Endothelial cell of umbilical vein (primary cell): ENCODE measurements around the gene MARK2. TPM values are rescaled to one million over a fixed set of nuclear protein-coding genes. Genes with fewer than 3 reads are reported as not detected.

Source experiments
- BruUV-seq: library from RNA; stranded (reverse); fragments of 400-500 nt; replicated peaks from 2 replicates; lab custom pipeline; 2021; lab: Mats Ljungman, UMichigan
- CTCF ChIA-PET: fragments of 300-600, 350-600 bp; sonication (Branson Sonifier 250); formaldehyde crosslinking; loops from one replicate; lab custom pipeline; 2021; ENCODE audit warnings: antibody characterized with exemption, inconsistent platforms; lab: Charles Lee
- POLR2A ChIA-PET: fragments of 300-600, 350-600 bp; sonication (Branson Sonifier 250); formaldehyde crosslinking; loops from one replicate; lab custom pipeline; 2021; ENCODE audit warnings: antibody characterized with exemption, inconsistent platforms; lab: Charles Lee
- DNase-seq: peaks from one replicate; pipeline ENCODE4 v3.0.0-alpha.2; 2011; ENCODE audit warnings: low read depth, low spot score
- FAIRE-seq: peaks from 2 replicates; lab custom pipeline; 2011; peaks lifted over from hg19 to GRCh38; lab: Jason Lieb, UNC
- H2AFZ ChIP-seq: 2 replicates; pipeline ENCODE4 v1.6.0; 2012; ENCODE audit warnings: low read depth, low read length, control low read depth, inconsistent platforms
- H3K27ac ChIP-seq: 2 replicates; pipeline ENCODE4 v1.5.1; 2011; ENCODE audit warnings: low read depth, mild to moderate bottlenecking, control low read depth, low read length, moderate library complexity; ENCODE audit not compliant: insufficient read depth
- H3K27me3 ChIP-seq, 2 experiments: 2 replicates each; pipeline versions ENCODE4 v1.6.0 to v1.6.1; 2011; ENCODE audit warnings: low read length in 2 of 2, mixed read lengths in 1 of 2; ENCODE audit not compliant: control insufficient read depth in 2 of 2, insufficient read depth in 2 of 2
- H3K36me3 ChIP-seq, 2 experiments: 2 replicates in 1 of 2; 3 replicates in 1 of 2; pipeline ENCODE4 v1.5.1; 2011; ENCODE audit warnings: low read length in 2 of 2, mild to moderate bottlenecking in 1 of 2, moderate library complexity in 1 of 2; ENCODE audit not compliant: control insufficient read depth in 2 of 2, insufficient read depth in 2 of 2; ENCODE audit errors: extremely low read depth in 1 of 2
- H3K4me1 ChIP-seq: 3 replicates; pipeline ENCODE4 v1.5.1; 2011; ENCODE audit warnings: mild to moderate bottlenecking, low read length; ENCODE audit not compliant: control insufficient read depth, insufficient read depth; ENCODE audit errors: extremely low read depth
- H3K4me2 ChIP-seq: 2 replicates; pipeline ENCODE4 v1.6.1; 2011; ENCODE audit warnings: low read length, control low read depth, mixed read lengths; ENCODE audit not compliant: insufficient read depth
- H3K4me3 ChIP-seq, 3 experiments: fragments of 200-600 bp in 1 of 3; sonication (generic), shearing (Covaris generic) in 1 of 3; replicated peaks in 1 of 3; 2 replicates each; pipeline ENCODE4 v1.5.1; 2011 to 2016; ENCODE audit warnings: control low read depth in 3 of 3, low read length in 3 of 3, mild to moderate bottlenecking in 2 of 3, inconsistent platforms in 1 of 3, low read depth in 1 of 3, moderate library complexity in 1 of 3; ENCODE audit not compliant: insufficient read depth in 1 of 3
- H3K79me2 ChIP-seq: 2 replicates; pipeline ENCODE4 v1.6.0; 2012; ENCODE audit warnings: low read length, inconsistent platforms; ENCODE audit not compliant: control insufficient read depth, insufficient read depth
- H3K9ac ChIP-seq: replicated peaks from 2 replicates; pipeline ENCODE3; 2011; ENCODE audit warnings: low read length, control low read depth; ENCODE audit not compliant: insufficient read depth; ENCODE audit errors: extremely low read depth
- H3K9me1 ChIP-seq: replicated peaks from 3 replicates; pipeline ENCODE4 v1.6.0; 2011; ENCODE audit warnings: mild to moderate bottlenecking, low read length; ENCODE audit not compliant: control insufficient read depth, insufficient read depth; ENCODE audit errors: extremely low read depth
- H3K9me3 ChIP-seq: replicated peaks from 2 replicates; pipeline ENCODE4 v1.5.1; 2012; ENCODE audit warnings: low read length, inconsistent platforms; ENCODE audit not compliant: control insufficient read depth, insufficient read depth
- H4K20me1 ChIP-seq: replicated peaks from 2 replicates; pipeline ENCODE3; 2011; ENCODE audit warnings: mild to moderate bottlenecking, low read length; ENCODE audit not compliant: control insufficient read depth, insufficient read depth; ENCODE audit errors: extremely low read depth
- EZH2 ChIP-seq: IDR thresholded peaks from 2 replicates; pipeline ENCODE4 v1.6.1; 2012; ENCODE audit warnings: borderline replicate concordance, low read depth, mild to moderate bottlenecking, moderate library complexity, low read length, inconsistent platforms; ENCODE audit not compliant: severe bottlenecking
- FOS ChIP-seq: IDR thresholded peaks from 2 replicates; pipeline ENCODE4 v1.6.1; 2011; ENCODE audit warnings: mild to moderate bottlenecking, low read length, moderate library complexity, borderline replicate concordance; ENCODE audit not compliant: insufficient read depth
- GATA2 ChIP-seq: IDR thresholded peaks from 2 replicates; pipeline ENCODE4 v1.7.0; 2011; ENCODE audit warnings: low read depth, mild to moderate bottlenecking, moderate library complexity, mixed read lengths, low read length; ENCODE audit not compliant: insufficient read length, insufficient read depth
- JUN ChIP-seq: IDR thresholded peaks from 2 replicates; pipeline ENCODE4 v1.6.1; 2011; ENCODE audit warnings: borderline replicate concordance, low read depth; ENCODE audit not compliant: insufficient read length, insufficient read depth
- MAX ChIP-seq: IDR thresholded peaks from 2 replicates; pipeline ENCODE4 v1.6.1; 2011; ENCODE audit not compliant: insufficient read depth, insufficient read length
- MYC ChIP-seq: IDR thresholded peaks from one replicate; pipeline ENCODE4 v1.6.1; 2011; ENCODE audit warnings: mild to moderate bottlenecking, low read depth, low read length
- POLR2A ChIP-seq: IDR thresholded peaks from 2 replicates; pipeline ENCODE4 v1.6.1; 2012; ENCODE audit warnings: low read depth, mild to moderate bottlenecking, control low read depth, low read length
- POLR2AphosphoS5 ChIP-seq: IDR thresholded peaks from 2 replicates; pipeline ENCODE4 v1.6.1; 2012; ENCODE audit warnings: low read depth, mild to moderate bottlenecking, control low read depth, low read length, moderate library complexity; ENCODE audit not compliant: insufficient read depth
- dilution Hi-C: fragments of 300-500 bp; cut with MboI; formaldehyde crosslinking; loops from one replicate; pipeline ENCODE4 v1.15.0; 2019; ENCODE audit warnings: low sequenced_read_pairs; ENCODE audit not compliant: extremely low pct_ligation_motif_present
- intact Hi-C: fragments of 100-400 bp; cut with micrococcal nuclease; formaldehyde crosslinking; loops from one replicate; pipeline ENCODE4 v1.10.0; 2022
- polyA plus RNA-seq, 4 experiments: library from polyadenylated mRNA; depleted of rRNA in 3 of 4; stranded (reverse) in 3 of 4; unstranded in 1 of 4; fragments of >200 nt; gene quantifications; 2 replicates each; pipeline versions ENCODE4 v1.2.1 to v1.2.3, GENCODE V29; 2011 to 2012; ENCODE audit warnings: missing spikeins in 1 of 4
- total RNA-seq: library from RNA; stranded (reverse); gene quantifications from 2 replicates; pipeline ENCODE4 v1.2.3, GENCODE V29; 2021
- TF ChIP-seq, protein P1 (sequence below), 2 donors: IDR thresholded peaks; 1 replicate in 1 of 2; 2 replicates in 1 of 2; pipeline ENCODE4 v1.5.1; 2011; ENCODE audit warnings: low read length in 2 of 2, mild to moderate bottlenecking in 2 of 2, moderate library complexity in 2 of 2, control low read depth in 1 of 2, inconsistent platforms in 1 of 2, low read depth in 1 of 2; ENCODE audit not compliant: insufficient read depth in 1 of 2; ENCODE audit errors: extremely low read depth in 1 of 2

Gene MARK2
- total and polyA plus RNA-seq, 2 donors (not counting 3 experiments of a cell fraction or from before 2014, with no cell fraction given) = 16.6 to 34.7 TPM

DNA sequence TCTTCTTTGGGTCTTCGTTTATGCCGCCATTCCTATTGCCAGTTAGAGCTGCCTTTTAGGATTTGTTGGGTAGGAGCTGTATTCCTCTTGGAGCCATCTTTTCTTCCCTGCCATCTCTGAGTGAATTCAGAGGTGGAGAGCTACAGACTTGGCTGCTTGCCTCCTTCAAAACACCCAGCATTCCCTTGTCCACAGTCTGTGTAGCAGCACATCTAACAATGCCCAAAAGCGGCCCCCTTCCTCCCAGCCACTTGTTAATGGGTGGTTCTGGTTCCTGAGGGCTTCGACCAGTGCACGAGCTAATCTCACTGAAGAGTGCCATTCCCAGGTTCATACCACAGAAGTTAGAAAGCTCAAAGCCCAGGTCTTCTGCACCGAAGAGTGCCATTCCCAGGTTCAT lies 37.7 kb downstream of the MARK2 start:
- Histone ChIP-seq H3K4me1 (peaks cover 8% of the 10 kb centered on the region), H3K79me2 (peaks cover 48% of the 10 kb centered on the region), H3K27me3 (no peaks in the 10 kb centered on the region), H3K4me3 (no peak overlapping the region), H4K20me1 (no peaks in the 10 kb centered on the region), H3K36me3 (peaks cover 0 to 2% of the 10 kb centered on the region in 2 experiments), H3K9me3 (no peaks in the 10 kb centered on the region), H3K4me2 (no peak overlapping the region), H3K27ac (no peak overlapping the region), H2AFZ (no peak overlapping the region), H3K9ac (no peak overlapping the region), H3K9me1 (no peaks in the 10 kb centered on the region)
- dilution Hi-C loops = no loop called here
- intact Hi-C loops = no loop called here
- no peak for TF ChIP-seq EZH2
- no peak for TF ChIP-seq FOS
- TF ChIP-seq, protein P1, sequence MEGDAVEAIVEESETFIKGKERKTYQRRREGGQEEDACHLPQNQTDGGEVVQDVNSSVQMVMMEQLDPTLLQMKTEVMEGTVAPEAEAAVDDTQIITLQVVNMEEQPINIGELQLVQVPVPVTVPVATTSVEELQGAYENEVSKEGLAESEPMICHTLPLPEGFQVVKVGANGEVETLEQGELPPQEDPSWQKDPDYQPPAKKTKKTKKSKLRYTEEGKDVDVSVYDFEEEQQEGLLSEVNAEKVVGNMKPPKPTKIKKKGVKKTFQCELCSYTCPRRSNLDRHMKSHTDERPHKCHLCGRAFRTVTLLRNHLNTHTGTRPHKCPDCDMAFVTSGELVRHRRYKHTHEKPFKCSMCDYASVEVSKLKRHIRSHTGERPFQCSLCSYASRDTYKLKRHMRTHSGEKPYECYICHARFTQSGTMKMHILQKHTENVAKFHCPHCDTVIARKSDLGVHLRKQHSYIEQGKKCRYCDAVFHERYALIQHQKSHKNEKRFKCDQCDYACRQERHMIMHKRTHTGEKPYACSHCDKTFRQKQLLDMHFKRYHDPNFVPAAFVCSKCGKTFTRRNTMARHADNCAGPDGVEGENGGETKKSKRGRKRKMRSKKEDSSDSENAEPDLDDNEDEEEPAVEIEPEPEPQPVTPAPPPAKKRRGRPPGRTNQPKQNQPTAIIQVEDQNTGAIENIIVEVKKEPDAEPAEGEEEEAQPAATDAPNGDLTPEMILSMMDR (IDR thresholded peaks at IDR 0.05; ENCODE audit: extremely low read depth in 1 of 2, insufficient read depth in 1 of 2, low read depth in 1 of 2, low read length in 2 of 2) = no peak
- TF ChIP-seq MYC = no peak
- CTCF ChIA-PET = interaction anchor here (1.3 to 2.2 kb wide), 4 partner anchors 10 to 69 kb away, joined by 4 to 9 read pairs (median 5); partner anchors contain the start of gene MARK2
- POLR2A ChIA-PET = no interaction called here
- BruUV-seq = no TSS peak
- no peak for DNase-seq
- FAIRE-seq = no peak

DNA sequence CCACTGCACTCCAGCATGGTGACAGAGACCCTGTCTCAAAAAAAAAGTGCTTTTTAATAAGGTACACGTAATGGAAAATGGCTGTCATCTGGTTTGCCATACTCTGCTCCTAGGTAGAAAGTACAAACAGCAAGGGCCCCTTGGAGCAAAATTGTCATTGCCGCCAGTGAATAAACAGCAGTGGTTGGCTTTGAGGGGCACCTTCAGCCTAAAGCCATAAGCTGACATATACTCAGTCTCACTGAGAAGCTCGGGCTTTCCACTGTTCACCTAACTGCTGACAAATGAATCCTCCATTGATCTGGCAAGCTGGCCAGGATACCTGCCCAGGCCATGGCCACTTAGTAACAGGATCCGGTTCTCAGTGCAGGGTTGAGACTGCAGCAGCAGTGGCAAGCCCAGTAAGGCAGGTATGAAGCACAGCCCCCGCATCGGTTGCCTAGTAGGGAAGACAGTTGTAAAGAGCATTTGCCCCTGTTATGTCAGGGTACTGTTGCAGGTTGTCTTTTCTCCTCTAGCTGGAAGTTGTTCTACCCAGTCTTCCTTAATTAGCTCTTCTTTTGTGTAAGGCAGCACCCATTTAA lies 38.8 kb downstream of the MARK2 start:
- no peak for DNase-seq

More for the DNA sequence above, 38.8 kb downstream of the MARK2 start:
- H3K4me2 ChIP-seq = no peak overlapping the region
- intact Hi-C loops (no loop called here), dilution Hi-C loops (no loop called here)
- no TSS peak for BruUV-seq
- H3K4me3 ChIP-seq = no peak overlapping the region
- H3K27me3 ChIP-seq = no peaks in the 10 kb centered on the region
- ChIA-PET POLR2A (no interaction called here), CTCF (interaction anchor here (0.7 to 1.9 kb wide), 4 partner anchors 9 to 68 kb away, joined by 3 to 6 read pairs (median 4); no protein-coding TSS in a partner anchor)
- no peak overlapping the region for H3K27ac ChIP-seq
- H3K4me1 ChIP-seq = no peaks in the 10 kb centered on the region
- no peaks in the 10 kb centered on the region for H4K20me1 ChIP-seq
- peaks cover 46% of the 10 kb centered on the region for H3K79me2 ChIP-seq
- TF ChIP-seq POLR2AphosphoS5 (no peak), MYC (no peak), POLR2A (no peak), JUN (no peak), MAX (no peak), FOS (no peak), GATA2 (no peak), EZH2 (no peak)
- TF ChIP-seq, protein P1 (IDR thresholded peaks at IDR 0.05; ENCODE audit: extremely low read depth in 1 of 2, insufficient read depth in 1 of 2, low read depth in 1 of 2, low read length in 2 of 2) = no peak
- H3K9ac ChIP-seq = no peak overlapping the region
- H3K9me1 ChIP-seq = no peaks in the 10 kb centered on the region
- peaks cover 0 to 2% of the 10 kb centered on the region in 2 experiments for H3K36me3 ChIP-seq
- no peak overlapping the region for H2AFZ ChIP-seq
- no peaks in the 10 kb centered on the region for H3K9me3 ChIP-seq
- FAIRE-seq = no peak
